ENCODE measurements around the gene CTNNA1.

GRCh38 chr5:138980441-138980840 lies 227.2 kb downstream of the CTNNA1 start:
- TF ChIP-seq CTCF (IDR thresholded peaks at IDR 0.05) (no peak), POLR2A (IDR thresholded peaks at IDR 0.05) (no peak)

Data from lower leg skin (tissue), 3 donors.